ENCODE results near the gene AEN.
"Not testable (repeated sequence)": the region's sequence is repeated elsewhere in the genome, so short reads cannot be mapped to it uniquely, and the experiment has no call there.

Gene AEN

DNA sequence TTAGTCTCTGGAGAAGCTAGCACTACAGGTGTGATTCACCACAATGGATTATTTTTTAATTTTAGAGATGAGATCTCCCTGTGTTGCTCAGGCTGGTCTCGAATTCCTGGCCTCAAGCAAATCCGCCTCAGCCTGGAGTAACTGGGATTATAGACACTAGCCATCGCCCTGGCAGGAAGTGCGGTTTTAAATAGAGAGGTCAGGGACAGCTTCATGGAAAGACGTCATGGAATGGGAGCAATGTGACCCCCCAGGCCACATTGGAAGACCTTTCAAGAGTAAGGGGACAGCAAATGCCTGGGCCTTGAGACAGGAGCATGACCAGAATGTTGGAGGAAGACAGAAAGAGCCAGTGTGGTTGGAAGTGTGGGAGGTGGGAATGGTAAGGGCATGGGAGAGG, 15.5 kb downstream of the AEN start:
- no peaks in the 10 kb centered on the region for H3K9me3 Mint-ChIP-seq
- TF ChIP-seq, protein P1, sequence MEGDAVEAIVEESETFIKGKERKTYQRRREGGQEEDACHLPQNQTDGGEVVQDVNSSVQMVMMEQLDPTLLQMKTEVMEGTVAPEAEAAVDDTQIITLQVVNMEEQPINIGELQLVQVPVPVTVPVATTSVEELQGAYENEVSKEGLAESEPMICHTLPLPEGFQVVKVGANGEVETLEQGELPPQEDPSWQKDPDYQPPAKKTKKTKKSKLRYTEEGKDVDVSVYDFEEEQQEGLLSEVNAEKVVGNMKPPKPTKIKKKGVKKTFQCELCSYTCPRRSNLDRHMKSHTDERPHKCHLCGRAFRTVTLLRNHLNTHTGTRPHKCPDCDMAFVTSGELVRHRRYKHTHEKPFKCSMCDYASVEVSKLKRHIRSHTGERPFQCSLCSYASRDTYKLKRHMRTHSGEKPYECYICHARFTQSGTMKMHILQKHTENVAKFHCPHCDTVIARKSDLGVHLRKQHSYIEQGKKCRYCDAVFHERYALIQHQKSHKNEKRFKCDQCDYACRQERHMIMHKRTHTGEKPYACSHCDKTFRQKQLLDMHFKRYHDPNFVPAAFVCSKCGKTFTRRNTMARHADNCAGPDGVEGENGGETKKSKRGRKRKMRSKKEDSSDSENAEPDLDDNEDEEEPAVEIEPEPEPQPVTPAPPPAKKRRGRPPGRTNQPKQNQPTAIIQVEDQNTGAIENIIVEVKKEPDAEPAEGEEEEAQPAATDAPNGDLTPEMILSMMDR (IDR thresholded peaks at IDR 0.05): no peak
- no peak for DNase-seq
- H3K36me3 Mint-ChIP-seq (ENCODE audit: low read depth): peaks cover 31% of the 10 kb centered on the region
- H3K4me1 Mint-ChIP-seq: peaks cover 33% of the 10 kb centered on the region
- peaks cover 12% of the 10 kb centered on the region for H3K27me3 Mint-ChIP-seq (ENCODE audit: low read depth, poor library complexity)
- no peak overlapping the region for H3K4me3 Mint-ChIP-seq
- no peak overlapping the region for H3K27ac Mint-ChIP-seq

- TF ChIP-seq, protein P1 (IDR thresholded peaks at IDR 0.05): no peak
- no peak overlapping the region for H3K27ac Mint-ChIP-seq
- DNase-seq: no peak
- no peak overlapping the region for H3K4me3 Mint-ChIP-seq
- H3K9me3 Mint-ChIP-seq: no peaks in the 10 kb centered on the region
- H3K4me1 Mint-ChIP-seq: peaks cover 33% of the 10 kb centered on the region
- peaks cover 12% of the 10 kb centered on the region for H3K27me3 Mint-ChIP-seq (ENCODE audit: low read depth, poor library complexity)
- peaks cover 23% of the 10 kb centered on the region for H3K36me3 Mint-ChIP-seq (ENCODE audit: low read depth)
Measured at GRCh38 chr15:88637436-88637835, 16.3 kb downstream of the AEN start.

DNA sequence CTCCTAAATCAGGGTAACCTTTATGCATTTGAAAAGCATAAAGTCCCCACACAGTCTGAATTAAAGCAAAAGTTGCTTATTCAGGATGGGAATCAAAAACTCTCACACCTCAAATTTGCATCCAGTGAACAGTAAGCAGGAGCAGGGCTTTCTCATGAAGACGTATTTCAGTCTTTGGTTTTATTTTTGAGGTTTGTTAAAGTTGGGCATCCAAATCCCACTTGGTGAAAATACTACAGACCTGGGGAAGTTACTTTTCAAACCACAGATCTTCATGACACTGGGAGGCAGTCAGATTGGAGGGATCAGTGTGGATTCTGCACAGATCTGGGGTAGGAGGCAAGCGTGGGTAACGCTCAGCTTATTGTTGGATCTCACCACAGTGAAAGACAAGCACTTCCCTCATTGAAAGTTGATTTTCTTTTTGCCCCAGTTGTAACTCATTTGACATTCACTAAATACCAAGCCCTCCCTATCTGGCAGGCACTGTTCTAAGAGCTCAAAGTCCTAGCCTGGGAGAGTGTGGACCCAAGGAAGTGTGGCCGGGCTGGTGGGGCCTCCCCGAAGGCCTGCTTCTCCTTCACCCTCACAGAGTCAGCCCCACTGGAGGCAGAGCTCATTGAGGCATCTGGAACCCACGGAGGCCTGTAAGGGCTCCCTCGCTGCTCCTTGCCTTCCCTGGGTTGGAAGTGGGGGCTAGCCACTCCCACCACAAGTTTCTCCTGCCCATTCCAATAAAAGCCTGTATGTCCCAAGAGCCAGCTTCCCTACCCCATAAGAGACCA, 16.9 kb downstream of the AEN start:
- H3K9me3 Mint-ChIP-seq: no peaks in the 10 kb centered on the region
- H3K4me3 Mint-ChIP-seq: peak overlapping the region; percentile 67
- peaks cover 17% of the 10 kb centered on the region for H3K36me3 Mint-ChIP-seq (ENCODE audit: low read depth)
- DNase-seq: no peak
- TF ChIP-seq, protein P1 (IDR thresholded peaks at IDR 0.05): no peak
- H3K27ac Mint-ChIP-seq: no peak overlapping the region
- H3K4me1 Mint-ChIP-seq: peaks cover 33% of the 10 kb centered on the region
- H3K27me3 Mint-ChIP-seq (ENCODE audit: low read depth, poor library complexity): peaks cover 12% of the 10 kb centered on the region

GRCh38 chr15:88638626-88639372, 17.7 kb downstream of the AEN start, which contains the start of gene ISG20:
TSS of gene ISG20 (plus strand) at chr15:88639016. CDS start at chr15:88639367, 351 bp downstream.
- H3K27ac Mint-ChIP-seq: peak within 1 kb of the TSS; percentile 54
- TF ChIP-seq, protein P1 (IDR thresholded peaks at IDR 0.05): no peak
- H3K9me3 Mint-ChIP-seq: no peaks in the 10 kb centered on the region
- peaks cover 9% of the 10 kb centered on the region for H3K36me3 Mint-ChIP-seq (ENCODE audit: low read depth)
- H3K4me1 Mint-ChIP-seq: peaks cover 33% of the 10 kb centered on the region
- peaks cover 12% of the 10 kb centered on the region for H3K27me3 Mint-ChIP-seq (ENCODE audit: low read depth, poor library complexity)
- peak within 1 kb of the TSS; percentile 67 for H3K4me3 Mint-ChIP-seq
- peak; percentile 38 for DNase-seq

DNA sequence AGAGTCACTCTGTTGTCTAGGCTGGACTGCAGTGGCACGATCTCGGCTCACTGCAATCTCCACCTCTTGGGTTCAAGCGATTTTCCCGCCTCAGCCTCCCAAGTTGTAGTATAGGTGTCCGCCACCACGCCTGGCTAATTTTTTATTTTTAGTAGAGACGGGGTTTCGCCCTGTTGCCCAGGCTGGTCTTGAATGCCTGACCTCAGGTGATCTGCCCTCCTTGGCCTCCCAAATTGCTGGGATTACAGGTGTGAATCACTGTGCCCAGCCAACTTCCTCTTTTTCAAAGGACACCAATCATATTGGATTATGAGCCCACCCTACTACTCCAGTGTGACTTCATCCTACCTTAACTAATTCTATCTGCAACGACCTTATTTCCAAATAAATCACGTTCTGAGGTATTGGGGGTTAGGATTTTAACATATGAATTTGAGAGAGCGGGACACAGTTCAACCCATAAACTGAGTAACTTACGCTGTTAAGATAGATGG, 20.9 kb downstream of the AEN start:
- H3K27ac Mint-ChIP-seq: no peak overlapping the region
- H3K4me3 Mint-ChIP-seq: no peak overlapping the region
- no peak for DNase-seq
- TF ChIP-seq, protein P1 (IDR thresholded peaks at IDR 0.05): no peak
- peaks cover 5% of the 10 kb centered on the region for H3K27me3 Mint-ChIP-seq (ENCODE audit: low read depth, poor library complexity)
- H3K9me3 Mint-ChIP-seq: no peaks in the 10 kb centered on the region
- no peaks in the 10 kb centered on the region for H3K36me3 Mint-ChIP-seq (ENCODE audit: low read depth)
- H3K4me1 Mint-ChIP-seq: peaks cover 33% of the 10 kb centered on the region

- not testable (repeated sequence) for DNase-seq; H3K4me3 Mint-ChIP-seq; H3K9me3 Mint-ChIP-seq; H3K27me3 Mint-ChIP-seq (ENCODE audit: low read depth, poor library complexity); H3K27ac Mint-ChIP-seq; H3K36me3 Mint-ChIP-seq (ENCODE audit: low read depth)
- H3K4me1 Mint-ChIP-seq: peaks cover 29% of the 10 kb centered on the region
Measured at GRCh38 chr15:88642514-88642913, 21.4 kb downstream of the AEN start.
